ENCODE results near the gene ZFHX2.
"Not testable (repeated sequence)": the region's sequence is repeated elsewhere in the genome, so short reads cannot be mapped to it uniquely, and the experiment has no call there.

The ZFHX2 gene

GRCh38 chr14:23542261-23542660 lies 9.3 kb downstream of the ZFHX2 start:
- no peak for DNase-seq (ENCODE audit: low read depth)
- no peak overlapping the region for H3K4me3 ChIP-seq (ENCODE audit: low read depth, low read length)
- TF ChIP-seq CTCF (IDR thresholded peaks at IDR 0.05; ENCODE audit: low read depth, low read length, missing control alignments) = no peak

- DNase-seq (ENCODE audit: low read depth) = no peak
- TF ChIP-seq CTCF (IDR thresholded peaks at IDR 0.05; ENCODE audit: low read depth, low read length, missing control alignments) = no peak
- no peak overlapping the region for H3K4me3 ChIP-seq (ENCODE audit: low read depth, low read length)
Measured at GRCh38 chr14:23540141-23540469, 11.5 kb downstream of the ZFHX2 start.

- H3K4me3 ChIP-seq (ENCODE audit: low read depth, low read length) = no peak overlapping the region
- DNase-seq (ENCODE audit: low read depth) = no peak
- TF ChIP-seq CTCF (IDR thresholded peaks at IDR 0.05; ENCODE audit: low read depth, low read length, missing control alignments) = peak; percentile 89
Measured at GRCh38 chr14:23539248-23540140, 12.1 kb downstream of the ZFHX2 start.

GRCh38 chr14:23538785-23539184 lies 12.8 kb downstream of the ZFHX2 start:
- no peak overlapping the region for H3K4me3 ChIP-seq (ENCODE audit: low read depth, low read length)
- no peak for TF ChIP-seq CTCF (IDR thresholded peaks at IDR 0.05; ENCODE audit: low read depth, low read length, missing control alignments)
- DNase-seq (ENCODE audit: low read depth) = no peak

DNA sequence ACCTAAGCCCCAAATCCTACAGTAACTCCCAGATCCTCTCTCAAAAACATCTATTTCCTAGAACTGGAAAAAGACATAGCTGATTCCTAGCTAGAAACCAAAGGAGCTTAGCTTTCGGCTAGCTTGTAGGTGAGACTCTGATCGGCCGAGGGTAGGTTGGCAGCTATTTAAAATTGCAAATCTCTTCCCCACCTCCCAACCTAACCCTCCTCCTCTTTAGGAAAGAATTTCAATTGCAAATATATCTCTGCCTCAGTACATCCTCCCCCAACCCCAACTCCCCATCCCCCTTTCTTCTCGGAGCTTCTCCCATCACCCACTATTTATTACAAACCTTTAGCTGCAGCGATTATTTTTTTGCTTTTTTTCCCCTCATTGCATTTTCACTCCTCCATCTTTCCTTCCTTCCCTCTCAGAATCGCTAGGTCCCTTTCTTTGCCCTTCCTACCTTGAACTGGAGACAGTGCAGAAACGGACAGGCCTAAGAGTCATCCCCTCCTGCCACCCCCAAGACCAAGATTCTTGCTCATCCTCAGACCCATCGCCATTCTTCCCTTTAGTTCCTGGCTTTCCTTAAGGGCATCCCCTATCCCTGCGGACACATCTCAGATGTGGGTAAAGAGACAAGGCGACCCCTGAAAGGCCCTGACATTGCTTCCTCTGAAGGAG lies 13.4 kb downstream of the ZFHX2 start:
- no peak for DNase-seq (ENCODE audit: low read depth)
- TF ChIP-seq CTCF (IDR thresholded peaks at IDR 0.05; ENCODE audit: low read depth, low read length, missing control alignments) = no peak
- H3K4me3 ChIP-seq (ENCODE audit: low read depth, low read length) = no peak overlapping the region

DNA sequence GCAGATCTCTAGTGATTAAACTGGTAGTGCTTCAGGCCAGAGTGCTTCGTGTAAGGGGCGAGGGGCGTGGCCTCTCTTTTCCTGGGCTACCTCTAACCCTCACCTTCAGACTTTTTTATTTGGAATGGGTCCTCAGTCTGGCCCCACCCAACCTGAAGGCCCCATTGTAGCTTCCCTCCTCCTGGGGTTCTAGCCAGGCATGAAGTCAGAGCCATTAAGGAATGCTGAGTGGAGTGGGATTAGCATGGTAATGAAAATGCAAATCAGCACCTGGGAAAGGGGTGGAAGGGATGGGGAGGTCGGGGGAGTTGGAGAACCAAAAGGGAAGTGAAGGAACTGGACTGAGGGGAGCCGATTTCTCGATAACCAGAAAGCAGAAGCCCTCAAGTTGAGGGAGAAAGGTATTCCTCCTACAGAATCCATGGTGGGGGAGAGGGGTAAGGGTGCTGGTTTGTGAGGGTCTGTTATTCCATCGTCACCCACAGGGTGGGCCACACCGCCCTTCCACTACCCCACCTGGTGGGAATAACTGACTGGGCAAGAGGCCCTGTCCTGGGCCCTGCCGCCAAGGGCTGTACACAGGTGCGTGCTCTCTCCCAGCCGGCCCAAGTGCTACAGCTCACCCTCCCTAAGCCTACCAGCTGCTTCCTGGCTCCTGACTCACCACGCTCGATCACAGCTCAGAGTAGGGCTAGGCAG lies 14.1 kb downstream of the ZFHX2 start:
- TF ChIP-seq CTCF (IDR thresholded peaks at IDR 0.05; ENCODE audit: low read depth, low read length, missing control alignments) = no peak
- DNase-seq (ENCODE audit: low read depth) = no peak
- H3K4me3 ChIP-seq (ENCODE audit: low read depth, low read length) = no peak overlapping the region

DNA sequence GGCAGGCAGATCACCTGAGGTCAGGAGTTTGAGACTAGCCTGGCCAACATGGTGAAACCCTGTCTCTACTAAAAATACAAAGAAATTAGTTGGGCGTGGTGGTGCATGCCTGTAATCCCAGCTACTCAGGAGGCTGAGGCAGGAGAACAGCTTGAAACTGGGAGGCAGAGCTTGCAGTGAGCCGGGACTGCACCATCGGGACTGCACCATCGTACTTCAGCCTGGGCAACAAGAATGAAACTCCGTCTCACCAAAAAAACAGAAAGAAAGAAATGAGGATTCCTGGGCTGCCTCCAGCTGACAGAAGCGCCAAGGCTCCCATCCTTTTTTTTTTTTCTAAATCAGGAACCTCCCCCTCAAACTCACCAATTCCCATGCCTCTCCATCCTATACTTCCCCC lies 14.7 kb downstream of the ZFHX2 start:
- H3K4me3 ChIP-seq (ENCODE audit: low read depth, low read length); DNase-seq (ENCODE audit: low read depth): not testable (repeated sequence)
